Astrocyte of the spinal cord (primary cell): Measurements from ENCODE around the gene NKAIN4.

ENCODE experiments used
- DNase-seq: peaks from one replicate; pipeline ENCODE4 v3.0.0; 2011; ENCODE audit warnings: low read depth, low spot score
- H3K4me3 ChIP-seq: 2 replicates; pipeline ENCODE4 v1.5.1; 2011; ENCODE audit warnings: low read depth, mild to moderate bottlenecking, low read length, moderate library complexity
- CTCF ChIP-seq: IDR thresholded peaks from 2 replicates; pipeline ENCODE4 v1.5.1; 2012; ENCODE audit warnings: low read depth, mild to moderate bottlenecking, low read length, inconsistent platforms
- in situ Hi-C: cut with HindIII; loops from 2 replicates; pipeline ENCODE4 v1.10.0; 2017; ENCODE audit warnings: low sequenced_read_pairs

The NKAIN4 gene

DNA sequence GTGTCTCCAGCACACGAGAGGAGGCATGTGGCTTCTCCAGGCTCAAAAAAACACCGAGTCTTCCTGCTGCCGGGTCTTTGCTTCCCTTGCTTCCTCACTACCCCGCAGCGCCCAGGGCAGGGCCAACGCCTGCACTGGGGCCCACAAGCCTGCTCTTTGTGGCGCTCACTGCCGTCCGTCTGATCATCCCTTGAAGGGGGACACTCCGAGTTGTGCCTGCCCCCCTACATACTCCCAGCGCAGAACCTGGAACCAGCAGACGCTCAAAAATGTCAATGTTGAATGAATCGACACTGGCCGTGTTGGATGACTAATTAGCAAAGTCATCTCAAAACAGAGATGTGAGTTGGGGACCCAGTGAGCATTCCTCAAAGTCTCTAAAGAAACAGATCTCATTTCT, 10.3 kb upstream of the NKAIN4 start:
- in situ Hi-C loops, result no loop called here
- TF ChIP-seq CTCF, result no peak
- no peak for DNase-seq

DNA sequence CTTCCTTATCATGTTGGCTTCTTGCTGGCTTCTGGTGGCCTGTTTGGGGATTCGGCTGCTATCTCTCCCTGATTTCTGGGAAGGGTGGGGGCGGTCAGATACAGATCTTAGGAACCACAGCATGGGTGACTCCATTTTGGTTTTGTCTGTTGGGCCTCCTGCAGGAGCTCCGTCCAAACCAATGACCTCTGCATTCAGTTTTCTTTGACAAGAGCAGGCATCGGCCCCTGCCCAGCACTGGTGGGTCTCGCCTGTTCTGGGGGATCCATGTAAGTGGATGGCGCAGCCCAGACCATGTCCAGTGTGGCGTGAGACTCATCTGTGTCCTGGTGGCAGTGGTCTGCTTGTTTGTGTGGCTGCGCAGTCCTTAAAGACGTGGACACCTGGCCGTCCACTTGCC, 9.7 kb upstream of the NKAIN4 start:
- no peak for DNase-seq
- no peak overlapping the region for H3K4me3 ChIP-seq
- no peak for TF ChIP-seq CTCF
- in situ Hi-C loops, result no loop called here

More for the DNA sequence above, 10.3 kb upstream of the NKAIN4 start:
- no peak overlapping the region for H3K4me3 ChIP-seq

DNA sequence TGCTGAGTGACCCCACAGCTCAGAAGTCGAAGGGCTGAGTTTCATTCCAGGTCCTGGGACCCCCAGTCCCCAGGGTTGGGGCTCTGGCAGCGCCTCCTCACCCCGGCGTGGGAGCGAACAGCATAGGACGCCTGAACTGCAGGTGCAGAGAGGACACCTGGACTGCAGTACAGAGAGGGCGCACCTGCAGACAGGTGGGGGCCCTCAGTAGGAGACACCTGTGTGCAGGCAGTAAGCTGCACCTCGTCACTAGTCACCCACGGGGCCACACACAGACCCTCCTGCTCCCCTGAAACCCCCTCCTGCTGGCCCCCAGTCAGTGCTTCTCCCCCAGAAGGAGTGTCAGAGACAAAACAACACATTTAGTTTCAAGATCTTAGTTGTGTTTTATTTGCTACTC, 8.6 kb upstream of the NKAIN4 start:
- no peak overlapping the region for H3K4me3 ChIP-seq
- no peak for TF ChIP-seq CTCF
- DNase-seq, result no peak
- in situ Hi-C loops, result no loop called here

DNA sequence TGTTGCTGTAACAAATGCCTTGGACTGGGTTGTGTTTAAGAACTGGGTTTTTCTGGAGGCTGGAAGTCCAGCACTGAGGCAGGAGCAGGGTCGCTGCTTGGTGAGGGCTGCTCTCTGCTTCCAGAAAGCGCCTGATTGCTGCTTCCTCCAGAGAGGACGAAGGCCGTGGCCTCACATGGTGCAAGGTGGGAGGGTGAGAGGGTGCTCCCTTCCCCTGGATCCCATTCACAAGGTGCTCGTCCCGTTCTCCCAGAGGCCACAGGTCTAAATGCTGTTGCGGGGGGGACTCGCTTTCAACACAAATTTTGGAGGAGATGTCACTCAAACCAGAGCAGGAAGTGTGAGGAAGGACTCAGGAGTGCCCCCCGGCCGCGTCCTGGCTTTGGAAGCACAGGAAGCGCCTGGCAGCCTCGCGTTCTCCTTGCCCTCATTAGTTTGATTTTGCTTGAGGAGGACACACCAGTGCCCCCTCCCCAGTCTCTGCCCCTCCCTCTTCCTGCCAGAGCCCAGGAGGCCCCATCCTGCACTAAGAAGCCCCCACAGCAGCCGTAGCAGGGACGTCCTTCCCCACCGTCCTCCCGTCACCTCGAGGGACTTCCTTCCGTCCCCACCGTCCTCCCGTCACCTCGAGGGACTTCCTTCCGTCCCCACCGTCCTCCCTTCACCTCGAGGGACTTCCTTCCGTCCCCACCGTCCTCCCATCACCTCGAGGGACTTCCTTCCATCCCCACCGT, 7.7 kb upstream of the NKAIN4 start:
- TF ChIP-seq CTCF, result no peak
- in situ Hi-C loops, result no loop called here
- no peak for DNase-seq
- H3K4me3 ChIP-seq, result no peak overlapping the region

DNA sequence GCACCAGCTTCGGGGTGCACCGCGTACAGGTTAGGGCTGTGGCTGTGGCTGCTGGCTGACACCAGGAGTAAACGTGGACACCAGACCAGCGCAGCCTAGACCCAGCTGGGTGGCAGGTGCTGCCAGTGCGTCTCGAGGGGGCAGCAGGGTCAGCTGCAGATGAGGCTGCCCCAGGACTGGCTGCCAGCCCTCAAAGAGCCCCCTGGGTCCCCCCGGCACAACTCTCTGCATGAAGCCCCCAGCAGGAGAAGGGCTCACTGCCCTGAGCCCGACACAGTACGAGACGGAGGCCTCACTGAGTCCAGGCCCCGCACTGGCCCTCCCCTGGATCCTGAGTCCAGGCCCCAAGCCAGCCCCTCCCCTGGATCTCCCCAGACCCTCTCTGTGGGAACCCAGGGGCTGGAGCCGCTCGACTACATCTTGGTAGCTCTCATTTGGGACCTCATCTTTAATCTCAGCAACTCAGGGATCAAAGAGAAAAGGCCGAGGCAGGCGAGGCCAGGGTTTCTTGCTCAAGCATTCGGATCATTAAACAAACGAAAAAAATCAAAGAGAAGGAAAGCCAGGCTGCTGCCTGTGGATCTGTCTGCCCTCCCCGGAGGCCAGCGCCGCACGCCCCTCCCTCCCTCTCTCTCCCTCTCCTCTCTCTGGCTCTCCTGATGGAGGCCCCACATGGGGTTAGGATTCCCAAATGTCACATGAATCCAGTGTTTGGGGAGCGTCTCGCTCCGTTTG, 7.0 kb upstream of the NKAIN4 start:
- DNase-seq, result no peak
- H3K4me3 ChIP-seq, result no peak overlapping the region
- TF ChIP-seq CTCF, result no peak
- in situ Hi-C loops, result no loop called here

- H3K4me3 ChIP-seq, result no peak overlapping the region
- in situ Hi-C loops, result no loop called here
- DNase-seq, result no peak
- no peak for TF ChIP-seq CTCF
Observed at GRCh38 chr20:63260521-63260920, 6.3 kb upstream of the NKAIN4 start.
